CD4-positive, alpha-beta T cell treated with Interleukin-12 subunit alpha and Interleukin-12 subunit beta, for 1 hour (primary cell): Measurements from ENCODE around the gene SLC25A36.

ENCODE experiments used
- DNase-seq: peaks from one replicate; pipeline ENCODE4 v3.0.0-alpha.2; 2020

The SLC25A36 gene

DNA sequence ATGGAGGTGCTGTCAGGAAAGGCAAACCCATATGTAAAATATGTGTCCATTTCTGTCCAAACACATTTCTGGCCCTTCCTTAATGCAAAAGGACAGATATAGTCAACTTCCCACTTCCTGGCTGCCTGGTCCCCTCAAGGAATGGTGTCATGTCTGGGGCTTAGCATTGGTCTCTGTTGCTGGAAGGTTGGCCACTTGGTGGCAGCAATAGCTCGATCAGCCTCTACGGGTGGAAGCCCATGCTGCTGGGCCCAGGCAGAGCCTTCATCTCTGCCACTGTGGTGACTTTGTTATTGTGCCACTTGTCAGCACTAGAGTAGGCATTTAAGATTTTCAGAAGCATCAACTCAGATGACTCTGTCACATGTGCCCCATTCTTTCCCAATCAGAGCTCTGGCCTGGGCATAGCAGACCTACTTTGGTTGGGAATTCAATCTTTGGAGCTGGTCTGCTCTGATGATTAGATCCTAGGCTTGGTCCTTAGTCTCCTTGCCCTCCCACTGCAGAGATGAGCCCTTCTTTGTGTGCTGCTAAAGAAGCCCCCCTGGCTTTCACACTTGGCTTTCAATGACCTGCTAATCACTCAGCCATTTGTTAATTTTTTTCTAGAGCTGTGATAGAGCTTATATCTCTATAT is 58.5 kb downstream of the SLC25A36 start:
- DNase-seq: peak; percentile 46

DNA sequence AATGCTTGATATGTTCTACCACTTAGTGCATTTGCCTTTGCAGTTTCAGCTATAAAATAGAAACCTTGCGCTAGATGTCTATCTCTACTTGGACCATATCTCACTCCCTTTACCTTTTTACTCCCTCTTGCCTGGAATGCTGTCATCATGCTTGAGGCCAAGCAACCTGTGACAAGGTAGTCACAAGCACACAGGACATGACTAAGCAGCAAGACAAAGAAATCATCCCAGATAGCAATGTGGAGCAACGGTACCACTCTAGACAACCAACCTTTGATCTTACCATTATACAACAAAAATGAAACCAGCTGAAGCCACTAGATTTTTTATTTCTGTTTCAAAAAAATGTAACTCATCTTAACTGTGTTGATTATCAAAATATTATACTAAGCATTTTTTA is 59.0 kb downstream of the SLC25A36 start:
- no peak for DNase-seq

DNA sequence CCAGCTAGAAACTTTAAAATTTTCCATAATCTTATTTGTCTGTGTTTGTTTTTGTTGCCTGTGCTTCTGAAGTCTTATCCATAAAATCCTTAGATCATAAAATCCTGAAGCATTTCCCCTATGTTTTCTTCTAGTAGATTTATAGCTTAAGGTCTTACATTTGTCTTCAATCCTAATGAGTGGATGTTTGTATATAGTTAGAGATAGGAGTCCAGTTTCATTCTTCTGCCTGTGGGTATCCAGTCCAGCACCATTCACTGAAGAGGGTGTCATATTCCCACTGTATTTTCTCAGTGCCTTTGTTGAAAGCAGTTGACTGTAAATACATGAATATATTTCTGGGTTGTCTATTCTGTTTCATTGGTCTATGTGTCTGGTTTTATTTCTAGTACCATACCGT is 64.7 kb downstream of the SLC25A36 start:
- DNase-seq: no peak

DNA sequence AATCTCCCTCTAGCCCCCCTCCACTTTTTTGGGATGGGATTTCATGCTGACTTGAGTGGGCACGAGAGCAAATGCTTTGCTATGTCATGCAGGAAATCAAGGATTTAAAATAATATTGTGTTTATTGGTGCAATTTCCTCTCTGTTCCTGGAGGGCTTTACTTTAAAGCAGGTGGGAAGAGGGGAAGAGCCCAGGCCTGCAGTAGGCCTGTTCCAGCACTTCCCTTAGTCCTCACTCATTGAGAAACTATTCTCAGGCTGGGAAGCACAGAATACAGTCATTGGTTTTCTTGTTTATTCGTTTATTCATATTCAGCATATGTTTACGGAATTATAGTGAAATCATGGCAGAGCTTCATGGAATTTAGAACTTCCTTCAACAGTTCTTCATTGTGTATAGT is 67.9 kb downstream of the SLC25A36 start:
- no peak for DNase-seq

DNA sequence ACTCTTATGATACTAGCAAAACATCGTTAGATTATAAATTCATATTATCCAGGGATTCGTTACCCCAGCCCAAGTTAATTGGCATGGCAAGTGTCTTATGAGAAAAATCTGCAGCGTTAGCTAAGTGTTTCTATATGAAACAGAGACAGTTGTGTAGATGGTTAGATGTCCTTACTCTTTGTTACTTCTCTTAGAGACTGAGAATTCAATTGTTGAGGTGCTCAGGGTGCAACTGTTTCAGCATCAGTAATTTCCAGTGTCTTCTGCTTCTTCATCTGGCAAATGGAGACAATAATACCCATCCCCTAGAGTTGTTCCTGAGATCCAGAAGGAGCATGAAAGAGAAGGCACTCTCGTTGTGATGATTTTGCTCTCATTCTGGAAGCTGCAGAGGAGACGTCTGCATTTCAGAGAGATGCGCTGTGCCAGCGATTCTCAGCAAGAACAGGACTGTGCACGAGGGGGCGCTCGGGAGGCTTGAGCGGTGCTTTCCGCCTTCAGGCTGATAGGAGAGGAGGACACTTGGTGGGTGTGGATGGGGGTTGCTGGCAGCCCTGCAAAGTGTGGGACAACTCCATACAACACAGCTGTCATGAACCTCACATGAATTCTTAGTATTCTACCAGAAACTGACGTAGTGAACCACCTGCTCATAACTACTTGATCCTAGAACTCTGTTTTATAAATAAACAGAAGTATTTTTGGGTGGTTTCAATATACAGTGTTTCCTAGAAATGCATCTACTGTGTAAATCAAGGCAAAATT is 69.8 kb downstream of the SLC25A36 start:
- DNase-seq: peak; percentile 63

DNA sequence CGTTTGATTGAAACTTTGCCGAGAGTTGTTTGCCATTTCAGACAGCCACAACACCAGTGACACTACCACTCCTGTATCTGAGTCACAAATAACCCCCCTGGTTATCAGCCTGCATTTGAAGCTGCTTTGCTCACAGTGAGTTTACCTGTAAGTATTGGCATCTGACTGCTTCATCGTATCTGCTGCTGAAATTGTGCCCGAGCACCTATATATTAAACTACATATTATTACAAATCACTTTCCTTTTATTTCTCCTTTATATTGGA is 70.3 kb downstream of the SLC25A36 start:
- no peak for DNase-seq

DNA sequence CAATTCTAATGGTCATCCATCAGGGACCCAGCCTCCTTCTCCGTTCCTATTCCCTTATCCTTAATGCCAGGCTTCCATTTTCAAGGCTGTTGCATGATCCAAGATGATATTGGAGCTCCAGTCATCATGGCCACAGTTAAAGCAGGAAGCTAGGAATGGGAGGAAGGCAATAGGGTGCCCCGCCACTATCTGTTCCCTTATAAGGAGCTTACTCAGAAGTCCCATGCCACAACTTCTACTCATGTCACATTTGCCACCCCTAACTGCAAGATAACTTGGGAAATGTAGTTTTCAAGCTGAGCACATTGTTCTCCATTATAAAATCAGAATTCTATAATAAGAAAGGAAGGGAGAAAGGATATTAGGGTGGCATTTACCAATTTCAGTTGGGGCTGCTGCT is 70.9 kb downstream of the SLC25A36 start:
- no peak for DNase-seq

DNA sequence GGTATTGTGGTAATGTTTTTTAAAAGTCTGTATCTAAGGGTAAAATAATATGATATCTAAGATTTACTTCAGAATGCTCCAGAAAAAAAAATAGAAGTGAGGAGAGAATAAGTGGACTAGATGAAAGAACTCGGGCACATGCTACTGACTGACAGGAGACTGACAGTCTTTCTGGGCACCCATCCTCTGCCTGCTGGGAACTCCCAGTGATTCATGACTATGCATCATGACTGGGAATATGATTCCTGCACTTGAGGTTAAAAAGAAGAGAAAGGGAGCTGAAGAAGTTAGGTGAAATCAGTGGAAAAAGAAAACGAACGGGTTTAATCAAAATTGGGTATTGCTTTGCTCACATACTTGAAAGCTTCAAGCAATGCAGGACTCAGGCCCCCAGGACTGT is 73.8 kb downstream of the SLC25A36 start:
- DNase-seq: no peak

DNA sequence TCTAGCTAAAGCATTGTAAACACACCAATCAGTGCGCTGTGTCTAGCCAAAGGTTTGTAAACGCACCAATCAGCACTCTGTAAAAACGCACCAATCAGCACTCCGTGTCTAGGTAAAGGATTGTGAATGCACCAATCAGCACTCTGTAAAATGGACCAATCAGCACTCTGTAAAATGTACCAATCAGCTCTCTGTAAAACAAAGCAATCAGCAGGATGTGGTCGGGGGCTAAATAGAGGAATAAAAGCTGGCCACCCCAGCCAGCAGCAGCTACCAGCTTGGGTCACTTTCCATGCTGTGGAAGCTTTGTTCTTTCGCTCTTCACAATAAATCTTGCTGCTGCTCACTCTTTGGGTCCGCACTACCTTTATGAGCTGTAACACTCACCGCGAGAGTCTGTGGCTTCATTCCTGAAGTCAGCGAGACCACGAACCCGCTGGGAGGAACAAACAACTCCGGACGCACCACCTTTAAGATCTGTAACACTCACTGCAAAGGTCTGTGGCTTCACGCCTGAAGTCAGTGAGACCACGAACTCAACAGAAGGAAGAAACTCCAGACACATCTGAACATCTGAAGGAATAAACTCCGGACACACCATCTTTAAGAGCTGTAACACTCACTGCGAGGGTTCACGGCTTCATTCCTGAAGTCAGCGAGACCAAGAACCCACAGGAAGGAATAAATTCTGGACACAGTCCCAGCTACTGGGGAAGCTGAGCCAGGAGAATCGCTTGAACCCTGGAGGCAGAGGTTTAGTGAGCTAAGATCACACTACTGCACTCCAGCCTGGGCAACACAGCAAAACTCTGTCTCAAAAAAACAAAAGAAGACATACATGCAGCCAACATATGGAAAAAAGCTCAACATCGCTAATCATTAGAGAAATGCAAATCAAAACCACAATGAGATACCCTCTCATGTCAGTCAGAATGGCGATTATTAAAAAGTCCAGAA is 76.0 kb downstream of the SLC25A36 start:
- peak; percentile 16 for DNase-seq

DNA sequence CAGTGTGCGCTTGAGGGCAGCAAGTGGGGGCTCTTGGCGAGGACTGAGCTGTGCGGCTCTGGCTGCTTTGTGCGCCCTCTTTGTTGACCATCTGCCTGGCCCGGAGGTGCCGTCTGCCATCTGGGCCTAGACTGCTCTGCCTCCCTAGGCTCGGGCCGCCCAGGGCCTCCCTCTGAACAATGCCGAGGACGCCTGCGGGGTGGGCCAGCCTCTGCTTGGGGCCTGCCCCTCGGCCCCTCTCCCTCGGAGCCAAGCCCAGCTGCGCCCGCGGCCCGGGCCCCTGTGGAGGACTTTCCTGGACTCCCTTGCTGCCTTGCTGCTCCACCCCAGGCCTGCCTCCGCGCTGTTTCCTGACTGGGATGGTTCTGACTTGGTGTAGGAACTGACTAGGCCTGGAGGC is 77.6 kb downstream of the SLC25A36 start:
- DNase-seq: no peak

DNA sequence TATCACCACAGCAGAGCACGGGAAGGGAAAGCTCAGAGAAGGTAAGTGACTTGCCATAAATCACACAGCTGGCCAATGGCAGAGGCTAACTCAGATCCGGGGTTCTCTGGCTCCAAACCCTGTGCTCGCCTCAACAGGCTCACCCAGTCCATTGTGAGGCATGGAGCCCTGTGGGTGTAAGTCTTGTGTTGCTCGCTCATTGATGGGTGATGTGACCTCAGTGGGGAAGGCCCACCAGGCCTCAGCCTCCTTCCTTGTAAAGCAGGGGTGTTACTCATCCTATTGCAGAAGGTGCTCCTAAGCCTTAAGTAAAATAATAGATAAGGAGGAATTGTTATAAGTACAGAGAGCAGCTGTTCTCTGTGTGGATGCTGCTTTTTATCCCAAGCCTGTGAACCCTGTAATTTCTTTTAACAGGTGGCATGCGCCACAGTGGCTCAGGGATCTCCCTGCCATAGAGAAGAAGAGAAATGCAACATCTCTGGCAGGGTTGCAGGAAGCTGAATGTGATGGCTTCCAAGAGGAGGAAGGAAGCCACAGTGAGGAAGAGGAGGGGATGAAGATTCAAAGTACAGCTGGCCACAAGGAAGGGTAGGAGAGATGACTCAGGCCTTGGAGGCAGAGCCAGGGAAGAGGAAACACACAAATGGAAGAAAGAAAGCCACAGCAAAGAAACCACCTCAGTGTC is 78.7 kb downstream of the SLC25A36 start:
- no peak for DNase-seq

DNA sequence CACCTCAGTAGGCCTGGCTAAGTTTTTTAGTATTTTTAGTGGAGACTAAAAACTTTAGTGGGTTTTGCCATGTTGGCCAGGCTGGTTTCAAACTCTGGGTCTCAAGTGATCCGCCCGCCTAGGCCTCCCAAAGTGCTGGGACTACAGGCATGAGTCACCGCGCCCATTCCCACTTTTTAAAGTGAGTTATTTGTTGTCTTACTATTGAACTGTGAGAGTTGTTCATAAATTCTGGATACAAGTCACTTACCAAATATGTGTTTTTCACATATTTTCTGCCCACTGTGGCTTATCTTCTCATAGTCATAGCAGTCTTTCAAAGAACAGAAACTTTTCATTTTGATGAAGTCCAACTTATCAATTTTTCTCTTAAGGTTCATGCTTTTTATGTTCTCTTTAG is 79.6 kb downstream of the SLC25A36 start:
- no peak for DNase-seq
